Peyer's patch (tissue), 4 donors: ENCODE measurements around the gene MORN5. TPM values are rescaled to one million over a fixed set of nuclear protein-coding genes. Genes with fewer than 3 reads are reported as not detected.

Source experiments
- DNase-seq, 3 donors: peaks; one replicate each; pipeline ENCODE4 v3.0.0-alpha.2; 2017 to 2019
- H3K27ac ChIP-seq, 4 donors: fragments of 200-600 bp; sonication (generic); one replicate each; pipeline ENCODE4 v1.5.1; 2016 to 2019
- H3K27me3 ChIP-seq, 2 donors: fragments of 200-600 bp; sonication (generic); one replicate each; pipeline ENCODE4 v1.5.1; 2019
- H3K36me3 ChIP-seq, 3 donors: fragments of 200-600 bp; sonication (generic); one replicate each; pipeline ENCODE4 v1.5.1; 2016 to 2019
- H3K4me1 ChIP-seq, 4 donors: fragments of 200-600 bp; sonication (generic); one replicate each; pipeline ENCODE4 v1.5.1; 2016 to 2019
- H3K4me3 ChIP-seq, 4 donors: fragments of 200-600 bp; sonication (generic); 1 replicate in 3 of 4; 2 replicates in 1 of 4; pipeline ENCODE4 v1.5.1; 2016 to 2019; ENCODE audit warnings: mild to moderate bottlenecking in 1 of 4
- H3K9me3 ChIP-seq, 4 donors: fragments of 200-600 bp; sonication (generic); one replicate each; pipeline ENCODE4 v1.5.1; 2016 to 2019; ENCODE audit warnings: mild to moderate bottlenecking in 1 of 4
- POLR2A ChIP-seq, 2 donors: fragments of 450-650 bp; IDR thresholded peaks; one replicate each; pipeline ENCODE4 v1.5.1; 2017; ENCODE audit warnings: antibody characterized with exemption in 2 of 2, mild to moderate bottlenecking in 2 of 2, moderate library complexity in 2 of 2
- total RNA-seq, 4 donors: library from RNA; depleted of rRNA; stranded (reverse); fragments of >200 nt; gene quantifications; one replicate each; pipeline ENCODE4 v1.1.0, GENCODE V29; 2016
- TF ChIP-seq, protein P1 (sequence below), 6 experiments: fragments of 450-650 bp in 4 of 6; fragments of 200-600 bp in 2 of 6; sonication (generic) in 1 of 6; IDR thresholded peaks; one replicate each; pipeline ENCODE4 v1.5.1; 2017 to 2019; ENCODE audit warnings: antibody characterized with exemption in 6 of 6, mild to moderate bottlenecking in 3 of 6, moderate library complexity in 1 of 6

The MORN5 gene
- total RNA-seq, 4 donors from 2014 or later = not detected

DNA sequence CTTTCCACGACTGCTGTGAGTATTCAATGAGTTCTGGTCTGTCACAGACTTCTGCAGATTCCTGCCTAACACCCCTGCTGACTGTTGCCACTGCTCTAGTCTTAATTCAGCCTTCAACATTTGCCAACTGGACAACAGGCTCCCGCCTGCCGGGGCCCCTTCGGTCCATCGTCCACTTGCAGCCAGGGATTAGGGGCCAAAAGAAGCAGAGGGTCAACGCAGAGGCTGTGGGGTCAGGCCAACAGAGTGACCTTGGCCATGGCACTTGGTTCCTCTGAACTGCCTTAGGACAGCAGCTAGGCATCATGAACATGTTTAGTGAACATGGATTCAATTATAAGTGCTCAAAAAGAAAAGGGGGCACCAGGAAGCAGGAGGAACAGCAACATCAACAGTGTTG, 28.7 kb downstream of the MORN5 start:
- Histone ChIP-seq H3K9me3 (no peaks in the 10 kb centered on the region), H3K36me3 (no peaks in the 10 kb centered on the region), H3K27me3 (no peaks in the 10 kb centered on the region), H3K4me3 (no peak overlapping the region), H3K27ac (no peak overlapping the region), H3K4me1 (peaks cover 0 to 8% (median 0%) of the 10 kb centered on the region in 4 donors)
- DNase-seq = no peak
- TF ChIP-seq, protein P1, sequence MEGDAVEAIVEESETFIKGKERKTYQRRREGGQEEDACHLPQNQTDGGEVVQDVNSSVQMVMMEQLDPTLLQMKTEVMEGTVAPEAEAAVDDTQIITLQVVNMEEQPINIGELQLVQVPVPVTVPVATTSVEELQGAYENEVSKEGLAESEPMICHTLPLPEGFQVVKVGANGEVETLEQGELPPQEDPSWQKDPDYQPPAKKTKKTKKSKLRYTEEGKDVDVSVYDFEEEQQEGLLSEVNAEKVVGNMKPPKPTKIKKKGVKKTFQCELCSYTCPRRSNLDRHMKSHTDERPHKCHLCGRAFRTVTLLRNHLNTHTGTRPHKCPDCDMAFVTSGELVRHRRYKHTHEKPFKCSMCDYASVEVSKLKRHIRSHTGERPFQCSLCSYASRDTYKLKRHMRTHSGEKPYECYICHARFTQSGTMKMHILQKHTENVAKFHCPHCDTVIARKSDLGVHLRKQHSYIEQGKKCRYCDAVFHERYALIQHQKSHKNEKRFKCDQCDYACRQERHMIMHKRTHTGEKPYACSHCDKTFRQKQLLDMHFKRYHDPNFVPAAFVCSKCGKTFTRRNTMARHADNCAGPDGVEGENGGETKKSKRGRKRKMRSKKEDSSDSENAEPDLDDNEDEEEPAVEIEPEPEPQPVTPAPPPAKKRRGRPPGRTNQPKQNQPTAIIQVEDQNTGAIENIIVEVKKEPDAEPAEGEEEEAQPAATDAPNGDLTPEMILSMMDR (IDR thresholded peaks at IDR 0.05) = no peak
- TF ChIP-seq POLR2A (IDR thresholded peaks at IDR 0.05) = no peak

DNA sequence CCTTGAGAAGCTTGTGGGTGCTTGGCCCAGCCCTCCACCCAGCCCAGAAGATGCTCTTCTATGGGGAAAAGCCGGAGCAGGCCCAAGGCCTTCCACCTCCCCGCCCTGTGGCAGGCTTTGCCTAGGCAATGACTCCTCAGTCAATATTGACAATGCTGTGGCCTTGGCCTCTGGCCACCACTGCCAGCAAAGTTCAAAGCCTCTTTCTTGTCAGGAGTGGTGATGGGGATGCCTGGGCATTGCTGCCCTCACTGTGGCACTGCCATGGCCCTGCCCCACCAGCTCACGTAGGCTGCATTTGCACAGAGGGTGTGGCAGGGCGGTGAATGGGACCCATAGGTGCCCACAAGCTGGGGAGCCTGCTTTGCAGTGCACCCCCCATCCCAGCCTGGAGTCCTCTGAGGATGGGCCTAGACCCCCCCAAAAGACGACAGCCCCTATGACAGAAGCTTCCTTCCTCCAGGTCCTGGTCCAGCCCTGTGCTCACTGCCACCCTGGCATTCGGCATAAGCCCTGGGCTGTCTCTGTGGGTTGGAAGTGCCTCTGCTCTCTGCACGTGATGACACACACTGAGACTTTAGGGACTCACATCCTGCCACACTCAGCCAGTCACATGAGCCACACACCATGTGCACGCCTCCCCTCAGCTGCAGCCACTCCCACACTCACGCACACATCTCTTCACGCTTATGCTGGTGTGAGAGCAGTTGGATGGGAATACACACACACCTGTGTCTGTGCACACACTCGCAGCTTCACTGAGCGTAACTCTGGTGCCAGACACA, 31.1 kb downstream of the MORN5 start:
- DNase-seq = no peak
- Histone ChIP-seq H3K4me1 (peaks cover 0 to 8% (median 0%) of the 10 kb centered on the region in 4 donors), H3K27me3 (no peaks in the 10 kb centered on the region), H3K4me3 (no peak overlapping the region), H3K36me3 (no peaks in the 10 kb centered on the region), H3K27ac (no peak overlapping the region), H3K9me3 (no peaks in the 10 kb centered on the region)
- TF ChIP-seq, protein P1 (IDR thresholded peaks at IDR 0.05) = no peak
- TF ChIP-seq POLR2A (IDR thresholded peaks at IDR 0.05) = no peak

DNA sequence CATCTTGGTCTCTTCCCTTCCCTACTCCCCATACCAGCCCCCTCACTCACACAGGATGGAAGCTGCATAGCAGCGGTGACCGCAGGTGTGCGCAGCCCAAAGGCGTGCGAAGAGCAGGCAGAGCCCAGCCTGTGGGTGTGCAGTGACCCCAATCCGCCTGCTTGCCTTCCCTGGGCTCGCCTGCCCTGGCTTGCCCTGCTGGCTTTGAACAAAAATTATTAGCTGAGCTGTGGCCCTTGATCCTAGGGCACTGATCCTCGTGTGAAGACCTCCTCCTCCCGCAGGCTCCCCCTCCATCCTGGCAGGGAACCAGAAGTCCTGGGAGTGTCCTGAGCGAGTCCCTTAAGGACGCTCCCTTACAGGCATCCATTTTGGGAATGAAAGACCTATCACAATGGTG, 31.9 kb downstream of the MORN5 start:
- no peak for TF ChIP-seq POLR2A (IDR thresholded peaks at IDR 0.05)
- TF ChIP-seq, protein P1 (IDR thresholded peaks at IDR 0.05) = no peak
- H3K27me3 ChIP-seq = no peaks in the 10 kb centered on the region
- no peak for DNase-seq
- peaks cover 0 to 2% (median 0%) of the 10 kb centered on the region in 4 donors for H3K4me1 ChIP-seq
- H3K4me3 ChIP-seq = no peak overlapping the region
- no peak overlapping the region for H3K27ac ChIP-seq
- H3K9me3 ChIP-seq = no peaks in the 10 kb centered on the region
- H3K36me3 ChIP-seq = no peaks in the 10 kb centered on the region

DNA sequence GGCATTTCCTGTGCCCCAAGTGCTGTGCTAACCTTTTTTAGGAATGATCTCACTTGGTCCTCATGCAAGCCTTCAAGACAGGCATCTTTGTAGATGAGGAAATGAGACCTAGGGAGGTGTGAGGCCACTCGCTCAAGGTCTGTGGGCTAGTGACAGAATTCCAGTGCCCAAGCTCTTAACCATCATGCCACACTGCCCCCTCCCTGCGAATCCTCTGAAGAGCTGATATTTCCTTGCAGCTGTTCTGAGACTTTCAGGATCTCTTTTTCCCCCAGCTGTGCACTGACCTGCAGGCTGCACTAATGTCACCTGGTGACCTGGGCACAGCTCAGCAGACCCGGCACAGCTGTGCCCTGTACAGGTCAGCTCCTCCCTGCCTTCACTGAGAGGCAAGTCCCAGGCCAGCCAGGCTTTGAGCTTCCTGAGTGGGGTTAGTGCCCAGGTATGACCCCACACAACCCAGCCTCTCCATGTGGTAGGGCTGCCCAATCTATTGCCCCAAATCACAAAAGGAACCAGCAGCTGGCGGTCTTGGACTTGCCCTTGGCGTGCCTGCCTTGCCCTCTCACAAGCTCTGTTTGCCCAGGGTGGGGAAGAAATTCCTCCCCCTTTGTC, 32.7 kb downstream of the MORN5 start:
- no peak for DNase-seq
- TF ChIP-seq, protein P1 (IDR thresholded peaks at IDR 0.05) = no peak
- no peaks in the 10 kb centered on the region for H3K36me3 ChIP-seq
- H3K9me3 ChIP-seq = no peaks in the 10 kb centered on the region
- no peak overlapping the region for H3K4me3 ChIP-seq
- no peaks in the 10 kb centered on the region for H3K27me3 ChIP-seq
- no peak overlapping the region for H3K27ac ChIP-seq
- H3K4me1 ChIP-seq = no peaks in the 10 kb centered on the region

DNA sequence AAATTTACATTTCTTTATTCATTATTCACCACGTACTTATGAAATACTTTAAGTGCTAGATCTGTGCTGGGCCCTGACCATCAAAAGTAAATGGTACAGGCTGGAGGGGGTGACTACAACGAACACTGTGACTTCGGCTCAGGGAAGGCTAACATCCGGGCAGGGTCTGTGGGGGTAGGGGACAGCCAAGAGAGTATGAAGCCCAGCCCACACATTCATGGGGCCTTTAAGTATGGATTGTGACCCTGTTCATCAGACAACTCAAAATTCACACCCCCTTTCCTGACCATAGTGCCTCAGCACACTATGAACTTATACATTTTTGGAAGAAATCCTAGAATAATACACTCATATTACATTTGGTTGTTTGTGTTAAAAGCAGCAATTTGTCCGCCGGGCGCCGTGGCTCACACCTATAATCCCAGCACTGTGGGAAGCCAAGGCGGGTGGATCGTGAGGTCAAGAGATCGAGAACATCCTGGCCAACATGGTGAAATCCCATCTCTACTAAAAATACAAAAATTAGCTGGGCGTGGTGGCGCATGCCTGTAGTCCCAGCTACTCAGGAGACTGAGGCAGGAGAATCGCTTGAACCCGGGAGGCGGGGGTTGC, 33.3 kb downstream of the MORN5 start:
- no peaks in the 10 kb centered on the region for H3K4me1 ChIP-seq
- H3K27ac ChIP-seq = no peak overlapping the region
- no peak for DNase-seq
- H3K36me3 ChIP-seq = no peaks in the 10 kb centered on the region
- no peak overlapping the region for H3K4me3 ChIP-seq
- no peaks in the 10 kb centered on the region for H3K9me3 ChIP-seq
- TF ChIP-seq, protein P1 (IDR thresholded peaks at IDR 0.05) = no peak
- TF ChIP-seq POLR2A (IDR thresholded peaks at IDR 0.05) = no peak
- no peaks in the 10 kb centered on the region for H3K27me3 ChIP-seq
